GM11168 (cell line): ENCODE results near the gene RASL12.

ENCODE experiments used
- in situ Hi-C: fragments of 300-500 bp; cut with MboI; formaldehyde crosslinking; loops from one replicate; pipeline ENCODE4 v1.12.0; 2022; ENCODE audit warnings: low sequenced_read_pairs; ENCODE audit not compliant: unreplicated experiment

Gene RASL12

DNA sequence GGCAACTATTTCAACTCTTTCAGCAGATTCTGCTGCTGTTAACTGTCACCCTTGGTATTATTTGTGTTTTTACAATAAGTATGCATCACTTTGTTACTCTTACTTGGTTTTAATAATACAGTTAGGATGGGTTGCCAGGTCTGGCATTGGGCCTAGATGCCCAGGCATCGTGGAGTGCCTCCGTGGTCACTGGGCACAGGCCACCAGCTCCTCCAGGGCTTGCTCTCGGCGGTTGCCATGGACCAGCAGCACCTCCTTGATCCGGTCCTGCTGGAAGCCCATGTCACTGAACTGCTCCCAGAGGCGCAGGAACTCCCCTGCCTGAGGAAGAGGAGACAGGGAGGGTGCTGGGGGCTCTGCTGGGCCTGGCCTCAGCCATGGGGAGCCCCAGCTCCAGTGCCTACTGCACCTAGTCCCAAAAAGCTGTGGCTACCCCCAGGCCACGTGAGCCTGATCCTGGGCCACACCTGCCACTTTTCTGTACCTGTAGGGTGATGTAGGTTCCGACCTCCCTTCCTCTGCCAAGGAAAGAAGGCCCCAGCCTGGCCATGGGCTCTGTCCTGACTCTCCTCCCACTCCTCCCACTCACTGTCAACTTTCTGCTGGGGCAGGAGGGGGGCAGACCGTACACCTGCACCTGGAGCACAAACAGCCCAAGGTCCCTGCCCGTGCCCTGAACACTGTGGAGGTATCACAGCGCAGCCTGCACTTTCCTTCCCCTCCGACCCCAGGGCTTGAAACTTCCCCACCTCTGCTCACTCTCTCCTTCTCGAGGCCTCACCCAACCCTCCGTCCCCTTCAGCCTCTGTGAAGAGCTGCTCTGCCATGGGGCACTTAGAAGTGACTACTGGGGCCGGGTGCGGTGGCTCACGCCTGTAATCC lies 25.4 kb upstream of the RASL12 start:
- in situ Hi-C loops = no loop called here

DNA sequence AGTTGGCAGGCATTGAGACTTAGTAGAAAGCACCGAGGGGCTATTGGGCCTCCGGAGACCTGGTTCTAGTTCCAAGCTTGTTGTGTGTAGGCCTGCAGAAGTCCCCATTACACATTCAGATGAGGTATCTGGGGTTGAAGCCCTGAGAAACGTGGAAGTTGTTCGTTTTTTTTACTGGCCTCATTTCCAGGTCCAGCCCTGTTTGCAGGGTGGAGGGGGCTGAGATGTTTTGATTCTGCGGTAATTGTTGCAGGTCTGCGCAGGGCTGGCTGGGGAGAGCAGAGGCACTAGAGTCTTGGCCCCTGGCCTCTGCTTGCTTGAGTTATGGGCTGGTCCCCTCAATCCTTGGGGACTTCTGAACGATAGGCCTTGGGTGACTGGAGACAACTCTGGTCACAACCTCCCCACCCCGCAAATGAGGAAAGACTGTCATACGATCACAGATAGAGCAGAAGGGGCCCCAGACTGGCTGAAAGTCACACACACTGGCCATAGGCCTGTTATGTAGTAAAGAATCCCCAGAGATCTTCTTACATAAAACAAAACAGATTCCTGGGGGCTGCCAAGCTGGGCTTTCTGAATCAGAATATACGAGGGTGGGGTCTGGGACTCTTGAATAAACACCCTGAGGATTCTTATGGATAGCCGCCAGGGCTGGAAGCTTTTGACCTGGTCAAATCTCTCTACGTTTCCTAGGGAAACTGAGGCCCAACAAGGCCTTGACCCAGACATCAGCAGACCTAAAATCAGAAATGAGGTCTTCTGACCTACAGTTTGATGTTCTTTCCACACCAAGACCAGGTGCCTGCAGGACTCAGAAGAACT lies 24.4 kb upstream of the RASL12 start:
- in situ Hi-C loops = no loop called here

DNA sequence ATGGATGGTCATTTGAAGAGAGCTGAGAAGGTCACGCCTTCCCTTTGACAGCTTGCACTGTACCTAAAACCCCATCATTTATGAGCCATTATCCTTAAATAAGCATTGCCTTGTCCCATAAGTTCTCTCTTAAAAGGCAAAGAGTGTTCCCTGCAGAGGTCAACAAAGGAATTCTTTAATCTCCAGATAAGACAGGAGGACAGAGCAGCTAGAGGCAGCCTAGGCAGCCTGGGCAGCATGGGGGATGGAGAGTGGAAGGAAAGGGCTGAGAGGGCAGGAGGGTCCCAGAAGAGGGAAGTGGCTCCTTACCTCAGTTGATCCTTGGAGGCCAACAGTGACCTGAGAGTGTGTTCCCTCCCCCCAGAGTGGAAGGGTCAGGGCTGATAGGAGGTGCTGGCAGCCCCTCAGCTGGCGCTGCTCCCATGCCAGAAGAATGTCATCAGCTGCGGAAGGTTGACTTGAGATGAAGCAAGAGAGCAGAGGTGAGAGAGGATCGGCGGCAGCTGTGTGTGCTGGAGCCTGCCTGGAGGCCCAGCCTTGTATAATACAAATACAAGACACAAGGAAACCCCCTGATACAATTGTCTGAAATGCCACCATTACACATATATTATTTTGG lies 21.5 kb upstream of the RASL12 start:
- in situ Hi-C loops = no loop called here

DNA sequence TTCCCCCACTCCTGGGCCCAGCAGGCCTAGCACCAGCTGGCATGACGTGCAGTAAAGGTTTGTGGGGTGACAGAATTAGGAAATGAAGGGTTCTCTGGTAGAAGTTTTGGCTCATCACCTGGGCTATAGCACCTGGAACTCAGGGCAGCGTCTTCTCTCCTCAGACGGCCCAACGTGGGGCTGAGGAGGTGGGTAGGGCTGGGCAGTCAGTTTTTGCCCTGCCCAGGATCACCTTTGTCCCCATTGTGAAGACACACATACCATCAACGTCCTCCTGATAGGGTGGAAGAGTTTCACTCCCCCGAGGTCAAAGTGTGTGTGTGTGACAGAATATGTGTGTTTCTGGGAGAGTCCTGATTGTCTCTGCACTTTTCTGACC lies 20.8 kb upstream of the RASL12 start:
- in situ Hi-C loops = no loop called here

DNA sequence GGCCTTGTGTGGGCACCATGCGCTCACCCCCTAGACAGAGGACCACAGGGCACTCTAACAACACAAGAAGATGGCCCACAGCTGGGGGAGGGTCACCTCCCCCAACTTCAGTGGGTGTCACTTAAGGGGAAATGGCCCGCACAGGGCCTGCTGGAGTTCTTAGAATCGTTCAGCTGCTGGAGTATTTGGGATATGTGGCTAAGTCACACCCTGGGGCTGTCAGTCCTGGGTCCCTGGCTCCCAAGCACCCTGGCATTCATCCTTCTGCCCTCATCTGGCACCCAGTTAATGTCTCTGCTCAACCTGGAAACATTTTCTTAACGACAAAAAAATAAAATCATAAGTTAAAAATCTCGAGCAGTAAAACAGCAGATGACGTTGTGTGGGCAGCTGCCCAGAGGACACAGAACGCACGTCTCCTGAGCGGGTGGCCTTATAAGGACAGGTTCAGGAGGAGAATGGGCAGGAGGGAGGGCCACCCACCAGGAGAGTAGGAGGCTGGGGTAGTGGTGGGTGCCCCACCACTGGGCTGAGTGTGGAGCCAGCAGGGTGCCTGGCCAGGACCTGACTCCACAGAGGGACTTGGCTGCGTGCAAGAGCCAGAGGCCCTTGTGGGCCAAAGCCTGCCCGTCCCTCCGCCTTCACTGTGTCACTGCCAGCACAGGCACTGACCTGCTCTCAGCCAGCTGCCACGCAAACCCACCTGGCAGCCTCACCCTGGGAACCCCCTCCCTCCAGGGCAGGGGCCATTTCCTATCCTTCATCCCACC lies 20.3 kb upstream of the RASL12 start:
- in situ Hi-C loops = no loop called here

DNA sequence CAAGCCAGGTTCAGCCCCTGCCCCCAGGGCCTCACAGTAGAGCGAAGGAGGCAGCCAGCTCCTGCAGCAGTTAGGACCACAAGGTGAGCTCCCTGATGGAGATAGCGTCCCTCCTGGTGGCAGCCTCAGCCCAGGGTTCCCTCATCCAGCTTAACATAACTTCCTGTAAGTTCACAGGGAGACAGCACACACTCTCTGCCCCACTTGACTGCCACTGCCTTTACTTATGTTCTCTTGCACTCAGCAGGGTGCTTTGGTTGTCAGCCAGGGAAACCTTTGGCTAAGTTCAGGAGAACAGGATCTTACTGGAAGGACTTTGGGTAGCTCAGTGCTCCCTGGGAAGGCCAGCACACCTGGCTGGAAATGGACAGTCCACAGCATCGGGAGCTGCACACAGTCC lies 19.6 kb upstream of the RASL12 start:
- in situ Hi-C loops = no loop called here

DNA sequence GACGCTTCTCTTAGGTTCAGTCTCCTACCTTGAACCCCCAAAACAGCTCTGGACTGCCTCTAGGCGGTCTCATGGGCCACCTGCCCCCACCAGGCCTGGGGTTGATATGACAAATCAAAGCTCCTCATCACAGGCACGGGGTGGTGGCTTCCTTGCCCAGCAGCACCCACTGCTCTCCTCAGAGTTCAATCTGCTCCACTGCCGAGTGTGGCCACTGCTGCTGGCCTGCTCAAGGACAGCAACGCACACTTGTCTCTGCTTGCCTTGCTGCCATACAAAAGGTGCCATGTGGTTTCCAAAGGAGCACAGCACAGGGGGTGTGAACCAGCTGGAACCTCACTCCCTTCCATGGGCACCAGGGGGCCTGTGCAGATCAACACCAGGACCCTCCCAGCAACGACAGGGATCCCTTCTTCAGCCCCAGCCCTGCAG lies 18.9 kb upstream of the RASL12 start:
- in situ Hi-C loops = no loop called here

DNA sequence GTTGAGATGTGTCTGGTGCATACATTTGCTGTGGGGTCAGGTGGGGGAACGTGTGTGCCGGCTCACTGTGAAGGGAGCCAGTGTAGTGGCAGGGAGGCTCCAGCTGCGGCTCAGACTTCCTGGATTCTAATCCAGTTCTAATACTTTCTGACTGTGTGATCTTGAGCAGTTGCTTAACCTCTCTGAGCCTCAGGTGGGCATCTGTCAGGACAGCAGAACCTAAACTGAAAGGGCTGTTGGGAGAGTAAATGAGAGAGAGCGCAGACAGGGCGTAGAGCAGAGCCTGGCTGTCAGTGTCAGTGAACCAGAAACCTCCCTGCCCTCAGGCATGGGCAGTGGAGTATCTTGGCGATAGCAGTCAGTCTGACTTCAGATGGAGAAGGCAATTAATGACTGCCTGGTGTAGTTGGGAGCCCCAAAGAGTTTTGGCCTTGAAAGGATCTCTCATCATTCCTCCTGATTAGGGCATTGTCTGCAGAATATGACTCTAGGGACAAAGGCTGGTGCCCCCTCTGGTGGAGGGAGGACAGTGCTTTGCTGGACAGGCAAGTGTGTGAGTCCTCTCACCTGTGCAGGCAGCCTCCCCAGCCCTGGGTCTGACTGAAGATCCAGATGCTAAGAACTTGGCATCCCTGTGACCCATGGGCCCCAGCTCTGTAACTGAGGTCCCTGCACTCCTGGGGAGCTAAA lies 18.3 kb upstream of the RASL12 start:
- in situ Hi-C loops = no loop called here

DNA sequence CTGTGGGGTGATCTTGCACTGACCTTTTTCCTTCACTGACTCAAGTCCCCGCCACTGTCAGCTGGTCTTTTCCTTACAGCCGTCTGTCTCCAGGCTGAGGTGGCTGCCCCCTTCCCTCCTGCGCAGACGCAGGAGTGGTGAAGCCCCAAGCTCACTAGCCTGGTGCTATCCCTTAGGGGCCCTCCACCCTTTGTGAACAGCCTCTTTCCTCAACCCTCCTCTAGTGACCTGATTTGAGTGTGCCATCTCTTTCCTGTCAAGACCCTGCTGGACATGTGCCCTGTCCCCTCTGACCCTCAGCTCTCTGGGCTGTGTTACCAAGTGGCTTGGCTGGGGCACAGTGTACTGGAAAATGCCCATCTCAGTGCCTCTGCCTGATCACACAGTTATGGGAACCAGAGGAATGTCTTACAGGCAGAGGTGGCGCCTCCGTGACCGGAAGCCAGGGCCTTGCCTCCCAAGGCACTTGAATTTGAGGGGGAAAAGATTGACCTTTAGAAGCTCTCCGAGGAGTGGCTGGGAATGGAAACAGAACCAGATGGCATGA lies 17.5 kb upstream of the RASL12 start:
- in situ Hi-C loops = no loop called here

DNA sequence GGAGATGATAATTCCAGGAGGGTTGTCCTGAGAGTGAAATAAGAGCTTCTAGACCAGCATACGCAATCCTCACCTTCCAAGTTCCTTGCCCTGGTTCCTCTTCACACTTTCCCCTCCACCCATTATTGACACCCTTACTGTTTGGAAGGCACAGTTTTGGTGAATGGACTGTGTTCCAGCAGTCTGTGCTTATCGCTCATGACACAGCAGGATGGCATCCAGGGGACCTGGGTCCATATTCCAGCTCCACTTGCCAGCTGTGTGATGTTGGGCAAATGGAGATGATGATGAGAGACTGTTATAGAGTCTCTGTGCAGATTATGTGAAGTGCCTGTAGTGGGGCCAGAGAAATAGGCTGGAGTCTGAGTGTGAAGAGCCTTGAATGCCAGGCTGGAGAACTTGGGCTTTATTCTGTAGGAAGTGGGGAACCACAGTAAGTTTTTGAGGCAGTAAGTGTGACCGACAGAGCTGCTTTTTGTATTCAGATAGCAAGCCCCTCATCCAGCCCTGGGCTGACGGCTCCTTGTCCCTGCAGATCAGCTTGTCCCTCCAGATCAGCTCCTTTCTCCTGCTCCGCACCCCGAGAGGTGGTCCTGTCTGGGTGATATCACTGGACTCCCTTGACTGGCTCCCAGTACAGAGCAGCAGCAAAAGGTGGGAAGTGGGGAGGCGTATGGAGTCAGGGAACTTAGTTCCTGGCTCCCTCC lies 16.9 kb upstream of the RASL12 start:
- in situ Hi-C loops = no loop called here

DNA sequence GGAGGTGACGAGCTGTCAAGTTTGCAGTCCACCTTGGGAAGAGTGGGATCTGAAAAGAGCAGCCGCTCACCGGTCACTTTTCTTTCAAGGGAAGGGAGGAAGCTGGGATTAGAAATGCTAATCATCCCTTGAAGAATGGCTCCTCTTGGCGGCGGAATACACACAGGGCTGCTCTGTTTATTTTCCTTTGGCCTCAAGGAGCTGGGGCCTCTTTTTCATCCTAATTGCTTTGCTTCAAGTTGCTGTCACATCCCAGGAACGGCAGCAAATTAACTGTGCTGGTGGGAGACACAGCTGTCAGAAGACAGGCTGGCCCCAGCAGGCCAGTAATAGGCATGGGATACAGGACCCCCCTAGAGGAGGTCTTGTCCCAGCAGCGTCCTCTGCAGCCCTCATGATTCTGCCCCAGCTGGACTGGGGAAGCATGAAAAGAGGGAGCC lies 15.5 kb upstream of the RASL12 start:
- in situ Hi-C loops = no loop called here

DNA sequence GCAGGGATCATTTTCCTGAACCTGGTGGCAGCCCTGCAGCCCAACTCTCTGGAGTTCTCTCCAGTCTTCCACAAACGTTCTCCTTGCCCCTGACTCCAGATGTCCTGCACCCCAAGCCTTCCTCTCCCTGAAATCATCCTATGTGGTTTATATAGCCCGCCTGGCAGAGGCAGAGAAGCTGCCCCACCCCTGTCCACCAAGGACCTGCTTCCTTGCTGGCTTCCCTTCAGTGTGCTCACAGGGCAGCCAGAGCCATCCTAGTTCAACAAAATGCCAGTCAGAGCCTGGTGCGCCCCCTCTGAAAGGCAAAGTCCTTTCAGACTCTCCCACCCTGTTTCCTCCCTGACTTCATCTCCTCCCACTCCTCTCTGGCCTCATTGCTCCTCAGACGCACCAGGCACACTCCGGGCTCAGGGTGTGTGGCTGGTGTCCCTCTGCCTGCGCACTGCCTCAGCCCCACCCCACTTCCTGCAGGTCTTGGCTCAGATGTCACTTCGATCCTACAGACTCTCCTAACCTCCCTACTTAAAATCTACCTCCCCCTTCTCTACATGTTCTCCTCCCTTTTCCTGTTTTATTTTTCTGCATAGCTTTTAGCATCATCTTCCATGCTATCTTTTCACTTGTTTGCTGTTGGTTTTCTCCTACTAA lies 14.6 kb upstream of the RASL12 start:
- in situ Hi-C loops = no loop called here

DNA sequence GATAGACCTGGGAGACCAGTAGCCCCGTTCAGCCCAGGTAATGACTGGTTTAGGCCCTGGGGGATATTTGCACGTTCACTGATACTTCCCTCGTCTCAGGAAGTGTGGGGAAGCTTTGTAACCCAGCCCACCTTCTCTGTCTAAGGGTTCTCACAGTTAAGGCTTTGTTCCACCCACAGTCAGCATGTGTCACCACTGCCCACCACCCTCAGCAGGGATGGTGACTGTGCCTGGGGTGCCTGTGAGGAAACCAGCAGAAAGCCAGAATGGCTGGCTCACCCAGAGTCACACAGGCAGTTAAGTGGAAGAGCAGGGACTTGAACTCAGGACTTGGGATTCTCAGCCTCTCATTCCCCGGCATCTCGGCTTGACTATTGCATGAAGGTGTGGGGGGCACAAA lies 14.0 kb upstream of the RASL12 start:
- in situ Hi-C loops = no loop called here

DNA sequence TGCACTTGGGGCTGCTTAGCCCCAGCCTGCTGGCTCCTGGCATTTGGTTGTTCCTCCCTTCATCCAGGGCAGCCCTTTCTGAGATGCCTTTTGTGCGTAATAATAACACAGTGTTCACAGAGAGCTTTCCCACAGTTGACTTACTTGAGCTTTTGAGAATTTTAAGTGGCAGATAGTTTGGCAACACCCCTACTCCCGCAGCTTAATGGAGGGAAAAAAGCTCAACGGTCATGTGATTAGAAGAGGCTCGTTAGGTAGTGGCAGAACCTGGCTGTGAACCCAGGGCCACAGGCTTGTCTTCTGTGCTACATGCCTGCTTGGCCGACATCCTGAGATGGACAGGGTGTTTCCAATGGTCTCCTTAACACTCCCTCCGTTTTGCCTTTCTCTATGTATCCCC lies 13.5 kb upstream of the RASL12 start:
- in situ Hi-C loops = no loop called here

DNA sequence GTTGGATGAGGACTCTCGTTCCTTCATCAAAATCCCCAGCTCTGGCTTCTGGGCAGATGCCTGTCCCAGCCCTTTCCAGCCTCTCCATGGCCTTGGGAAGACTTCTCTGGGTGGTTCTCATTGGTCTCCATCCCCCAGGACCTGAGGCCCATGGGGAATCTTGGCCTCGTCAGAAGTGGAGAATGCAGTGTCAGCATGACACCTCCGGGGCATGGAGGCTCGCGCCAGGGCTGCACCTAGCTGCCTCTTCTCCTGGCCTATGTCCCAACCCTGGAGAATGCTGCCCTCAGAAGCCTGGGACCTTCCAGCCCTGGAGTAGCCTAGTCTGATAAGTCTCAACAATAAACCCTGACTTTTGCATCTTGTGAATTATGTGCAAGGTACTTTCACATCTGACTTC lies 11.8 kb upstream of the RASL12 start:
- in situ Hi-C loops = no loop called here

DNA sequence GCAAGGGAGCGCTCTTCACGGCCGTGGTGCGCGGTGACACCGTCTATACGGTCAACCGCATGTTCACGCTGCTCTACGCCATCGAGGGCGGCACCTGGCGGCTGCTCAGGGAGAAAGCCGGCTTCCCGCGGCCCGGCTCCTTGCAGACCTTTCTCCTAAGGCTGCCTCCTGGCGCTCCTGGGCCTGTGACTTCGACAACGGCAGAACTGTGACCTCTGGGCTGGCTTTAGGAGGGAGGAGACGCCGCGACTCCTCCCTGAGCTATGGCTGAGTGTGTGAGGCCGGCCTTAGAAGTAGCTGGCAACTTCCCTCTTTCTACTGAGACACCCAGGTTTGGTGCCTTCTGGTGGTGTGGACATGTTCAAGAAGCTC lies 10.2 kb upstream of the RASL12 start:
- in situ Hi-C loops = no loop called here

DNA sequence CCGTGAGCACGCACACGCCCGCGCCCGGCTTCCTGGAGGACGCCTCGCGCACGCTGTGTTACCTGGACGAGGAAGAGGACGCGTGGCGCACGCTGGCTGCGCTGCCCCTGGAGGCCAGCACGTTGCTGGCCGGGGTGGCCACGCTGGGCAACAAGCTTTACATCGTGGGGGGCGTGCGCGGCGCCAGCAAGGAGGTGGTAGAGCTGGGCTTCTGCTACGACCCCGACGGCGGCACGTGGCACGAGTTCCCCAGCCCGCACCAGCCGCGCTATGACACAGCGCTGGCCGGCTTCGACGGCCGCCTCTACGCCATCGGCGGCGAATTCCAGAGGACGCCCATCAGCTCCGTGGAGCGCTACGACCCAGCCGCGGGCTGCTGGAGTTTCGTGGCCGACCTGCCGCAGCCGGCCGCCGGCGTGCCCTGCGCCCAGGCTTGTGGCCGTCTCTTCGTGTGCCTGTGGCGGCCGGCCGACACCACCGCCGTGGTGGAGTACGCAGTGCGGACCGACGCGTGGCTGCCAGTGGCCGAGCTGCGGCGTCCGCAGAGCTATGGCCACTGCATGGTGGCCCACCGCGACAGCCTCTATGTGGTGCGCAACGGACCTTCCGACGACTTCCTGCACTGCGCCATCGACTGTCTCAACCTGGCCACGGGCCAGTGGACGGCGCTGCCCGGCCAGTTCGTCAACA lies 9.6 kb upstream of the RASL12 start:
- in situ Hi-C loops = no loop called here
